Measurements from ENCODE around the gene ENO1. TPM values are rescaled to one million over a fixed set of nuclear protein-coding genes. Genes with fewer than 3 reads are reported as not detected.
A peak's percentile ranks its signal among the peaks of the same experiment; 100 is the strongest.
"Not testable (repeated sequence)": the region's sequence is repeated elsewhere in the genome, so short reads cannot be mapped to it uniquely, and the experiment has no call there.

Gene ENO1
- total RNA-seq, 2 experiments from 2014 or later = 2,428 to 2,545 TPM

- peaks cover 11% of the 10 kb centered on the region for H3K4me1 Mint-ChIP-seq
- H3K27ac Mint-ChIP-seq = no peak overlapping the region
- POLR2A ChIA-PET = interaction anchor here (1.2 kb wide), 1 partner anchor 37 kb away, joined by 3 read pairs; no protein-coding TSS in a partner anchor
Measured at GRCh38 chr1:8821084-8821483, 57.4 kb downstream of the ENO1 start.

GRCh38 chr1:8818789-8819188, 59.7 kb downstream of the ENO1 start:
- H3K4me3 Mint-ChIP-seq; H3K36me3 Mint-ChIP-seq; POLR2A ChIA-PET; H3K27ac Mint-ChIP-seq; H3K9me3 Mint-ChIP-seq; DNase-seq; ATAC-seq (ENCODE audit: low read depth): not testable (repeated sequence)
- peaks cover 27% of the 10 kb centered on the region for H3K4me1 Mint-ChIP-seq
- peaks cover 21% of the 10 kb centered on the region for H3K27me3 Mint-ChIP-seq

More at GRCh38 chr1:8821084-8821483, 57.4 kb downstream of the ENO1 start:
- peaks cover 23% of the 10 kb centered on the region for H3K27me3 Mint-ChIP-seq
- no peak overlapping the region for H3K4me3 Mint-ChIP-seq
- no peaks in the 10 kb centered on the region for H3K36me3 Mint-ChIP-seq
- ATAC-seq (ENCODE audit: low read depth) (no peak), DNase-seq (no peak)
- H3K9me3 Mint-ChIP-seq = no peaks in the 10 kb centered on the region

GRCh38 chr1:8818325-8818775, 60.1 kb downstream of the ENO1 start:
- peak overlapping the region; percentile 91 for H3K4me3 Mint-ChIP-seq
- H3K9me3 Mint-ChIP-seq = no peaks in the 10 kb centered on the region
- DNase-seq = no peak
- no peak for ATAC-seq (ENCODE audit: low read depth)
- POLR2A ChIA-PET = no interaction called here
- H3K4me1 Mint-ChIP-seq = peaks cover 27% of the 10 kb centered on the region
- H3K27ac Mint-ChIP-seq = peak overlapping the region; percentile 85
- peaks cover 21% of the 10 kb centered on the region for H3K27me3 Mint-ChIP-seq
- H3K36me3 Mint-ChIP-seq = no peaks in the 10 kb centered on the region

- ATAC-seq (ENCODE audit: low read depth) = peak; percentile 97
- peak; percentile 99 for DNase-seq
- H3K9me3 Mint-ChIP-seq = no peaks in the 10 kb centered on the region
- POLR2A ChIA-PET = interaction anchor here (0.6 to 1.6 kb wide), 9 partner anchors 27 to 1072 kb away, joined by 3 to 6 read pairs (median 4); no protein-coding TSS in a partner anchor
- H3K4me1 Mint-ChIP-seq = peaks cover 29% of the 10 kb centered on the region
- H3K27ac Mint-ChIP-seq = peak within 1 kb of the TSS; percentile 88
- H3K36me3 Mint-ChIP-seq = no peaks in the 10 kb centered on the region
- peaks cover 21% of the 10 kb centered on the region for H3K27me3 Mint-ChIP-seq
- H3K4me3 Mint-ChIP-seq = peak within 1 kb of the TSS; percentile 91
Measured at GRCh38 chr1:8817412-8818324, 60.8 kb downstream of the ENO1 start, which contains the start of gene RERE. Gene RERE (minus strand): TSS chr1:8817640.

- DNase-seq = peak; percentile 57
- Mint-ChIP-seq H3K36me3 (no peaks in the 10 kb centered on the region), H3K27ac (peak overlapping the region; percentile 88), H3K27me3 (peaks cover 17% of the 10 kb centered on the region), H3K4me1 (peaks cover 29% of the 10 kb centered on the region), H3K4me3 (peak overlapping the region; percentile 90), H3K9me3 (no peaks in the 10 kb centered on the region)
- POLR2A ChIA-PET = interaction anchor here (0.6 to 1.6 kb wide), 7 partner anchors 28 to 1072 kb away, joined by 3 to 6 read pairs (median 4); no protein-coding TSS in a partner anchor
- peak; percentile 24 for ATAC-seq (ENCODE audit: low read depth)
Measured at GRCh38 chr1:8816831-8817411, 61.6 kb downstream of the ENO1 start.

- Mint-ChIP-seq H3K27ac (peak overlapping the region; percentile 88), H3K27me3 (peaks cover 15% of the 10 kb centered on the region), H3K4me1 (peaks cover 29% of the 10 kb centered on the region), H3K4me3 (peak overlapping the region; percentile 90), H3K36me3 (no peaks in the 10 kb centered on the region), H3K9me3 (no peaks in the 10 kb centered on the region)
- ATAC-seq (ENCODE audit: low read depth) (no peak), DNase-seq (no peak)
- POLR2A ChIA-PET = interaction anchor here (1.6 kb wide), 1 partner anchor 32 kb away, joined by 6 read pairs; no protein-coding TSS in a partner anchor
Measured at GRCh38 chr1:8816264-8816663, 62.2 kb downstream of the ENO1 start.

- Mint-ChIP-seq H3K27me3 (peaks cover 14% of the 10 kb centered on the region), H3K9me3 (no peaks in the 10 kb centered on the region), H3K36me3 (no peaks in the 10 kb centered on the region), H3K4me1 (peaks cover 29% of the 10 kb centered on the region), H3K4me3 (peak overlapping the region; percentile 90), H3K27ac (peak overlapping the region; percentile 21)
- DNase-seq = no peak
- ATAC-seq (ENCODE audit: low read depth) = no peak
- POLR2A ChIA-PET = no interaction called here
Measured at GRCh38 chr1:8815582-8816151, 62.8 kb downstream of the ENO1 start.

GRCh38 chr1:8814865-8815264, 63.6 kb downstream of the ENO1 start:
- H3K27me3 Mint-ChIP-seq = peaks cover 8% of the 10 kb centered on the region
- POLR2A ChIA-PET = no interaction called here
- ATAC-seq (ENCODE audit: low read depth) (no peak), DNase-seq (no peak)
- H3K4me3 Mint-ChIP-seq = no peak overlapping the region
- no peaks in the 10 kb centered on the region for H3K36me3 Mint-ChIP-seq
- peaks cover 29% of the 10 kb centered on the region for H3K4me1 Mint-ChIP-seq
- H3K9me3 Mint-ChIP-seq = no peaks in the 10 kb centered on the region
- no peak overlapping the region for H3K27ac Mint-ChIP-seq

GRCh38 chr1:8813991-8814390, 64.5 kb downstream of the ENO1 start:
- DNase-seq = no peak
- no peaks in the 10 kb centered on the region for H3K9me3 Mint-ChIP-seq
- no peak overlapping the region for H3K27ac Mint-ChIP-seq
- POLR2A ChIA-PET = interaction anchor here (0.7 kb wide), 1 partner anchor 59 kb away, joined by 4 read pairs; no protein-coding TSS in a partner anchor
- H3K36me3 Mint-ChIP-seq = no peaks in the 10 kb centered on the region
- no peaks in the 10 kb centered on the region for H3K27me3 Mint-ChIP-seq
- ATAC-seq (ENCODE audit: low read depth) = no peak
- H3K4me3 Mint-ChIP-seq = no peak overlapping the region
- H3K4me1 Mint-ChIP-seq = peaks cover 29% of the 10 kb centered on the region

- Mint-ChIP-seq H3K4me1 (peaks cover 27% of the 10 kb centered on the region), H3K36me3 (no peaks in the 10 kb centered on the region), H3K27me3 (no peaks in the 10 kb centered on the region), H3K4me3 (no peak overlapping the region), H3K9me3 (no peaks in the 10 kb centered on the region), H3K27ac (no peak overlapping the region)
- POLR2A ChIA-PET = interaction anchor here (0.7 kb wide), 1 partner anchor 58 kb away, joined by 4 read pairs; no protein-coding TSS in a partner anchor
- DNase-seq (no peak), ATAC-seq (ENCODE audit: low read depth) (no peak)
Measured at GRCh38 chr1:8813016-8813763, 65.3 kb downstream of the ENO1 start.

GRCh38 chr1:8812081-8812480, 66.4 kb downstream of the ENO1 start:
- no peak for ATAC-seq (ENCODE audit: low read depth)

More at GRCh38 chr1:8812081-8812480, 66.4 kb downstream of the ENO1 start:
- POLR2A ChIA-PET = no interaction called here
- DNase-seq = no peak
- Mint-ChIP-seq H3K4me3 (no peak overlapping the region), H3K36me3 (no peaks in the 10 kb centered on the region), H3K27ac (no peak overlapping the region), H3K9me3 (no peaks in the 10 kb centered on the region), H3K4me1 (peaks cover 25% of the 10 kb centered on the region), H3K27me3 (no peaks in the 10 kb centered on the region)

All from activated naive CD8-positive, alpha-beta T cell treated with anti-CD3 and anti-CD28 coated beads, Interleukin-2, amount 10 ng/mL, durations not matched to agents 7 days and 5 days (primary cell).